C4-2B (cell line): ENCODE results near the gene TAOK1.
A peak's percentile ranks its signal among the peaks of the same experiment; 100 is the strongest.

Experiments used
- H3K27ac ChIP-seq: fragments of 450-650 bp; 2 replicates; pipeline ENCODE4 v1.5.1; 2017
- ZFX ChIP-seq: fragments of 450-650 bp; IDR thresholded peaks from 2 replicates; pipeline ENCODE4 v1.6.1; 2017
- TF ChIP-seq, protein P1 (sequence below): fragments of 450-650 bp; conservative IDR thresholded peaks from 2 replicates; pipeline ENCODE4 v1.5.1; 2017; ENCODE audit warnings: mild to moderate bottlenecking

Gene TAOK1

DNA sequence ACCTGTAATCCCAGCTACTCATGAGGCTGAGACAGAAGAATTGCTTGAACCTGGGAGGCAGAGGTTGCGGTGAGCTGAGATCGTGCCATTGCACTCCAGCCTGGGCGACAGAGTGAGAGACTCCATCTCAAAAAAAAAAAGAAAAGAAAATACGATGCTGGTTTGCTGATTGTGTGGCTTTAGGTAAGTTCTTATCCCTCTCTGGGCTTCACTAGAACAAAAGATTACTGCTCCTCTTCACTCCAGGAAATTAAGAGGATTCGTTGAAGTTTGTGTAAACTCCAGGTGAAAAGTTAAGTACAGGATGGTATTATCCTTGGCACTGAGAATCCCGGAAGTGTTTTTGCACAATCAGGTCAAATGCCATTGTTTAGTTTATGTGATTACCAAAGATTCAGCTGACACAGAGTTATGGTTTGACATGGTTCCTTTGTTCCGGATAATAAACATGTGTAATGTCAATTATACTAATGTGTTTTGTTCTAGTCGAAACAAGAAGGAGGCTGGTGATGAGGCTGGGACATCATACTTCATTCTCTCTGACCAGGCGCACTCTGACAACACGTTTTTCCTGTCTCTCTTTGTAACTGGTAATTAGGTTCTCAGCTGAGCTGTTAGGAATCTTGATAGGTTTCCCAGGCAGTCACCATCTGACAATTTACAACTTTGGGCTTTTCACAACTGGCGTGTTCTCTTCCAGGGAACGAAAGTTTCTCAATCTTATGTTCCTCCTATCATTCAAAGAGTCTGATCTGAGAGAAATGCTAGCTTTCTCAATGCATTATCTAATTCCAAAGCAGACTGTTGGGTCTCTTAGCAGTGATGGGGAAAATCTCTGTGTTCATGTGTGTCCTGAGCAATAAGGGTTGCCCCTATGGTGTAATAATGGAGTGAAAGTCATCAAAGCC lies 10.8 kb upstream of the TAOK1 start:
- TF ChIP-seq, protein P1, sequence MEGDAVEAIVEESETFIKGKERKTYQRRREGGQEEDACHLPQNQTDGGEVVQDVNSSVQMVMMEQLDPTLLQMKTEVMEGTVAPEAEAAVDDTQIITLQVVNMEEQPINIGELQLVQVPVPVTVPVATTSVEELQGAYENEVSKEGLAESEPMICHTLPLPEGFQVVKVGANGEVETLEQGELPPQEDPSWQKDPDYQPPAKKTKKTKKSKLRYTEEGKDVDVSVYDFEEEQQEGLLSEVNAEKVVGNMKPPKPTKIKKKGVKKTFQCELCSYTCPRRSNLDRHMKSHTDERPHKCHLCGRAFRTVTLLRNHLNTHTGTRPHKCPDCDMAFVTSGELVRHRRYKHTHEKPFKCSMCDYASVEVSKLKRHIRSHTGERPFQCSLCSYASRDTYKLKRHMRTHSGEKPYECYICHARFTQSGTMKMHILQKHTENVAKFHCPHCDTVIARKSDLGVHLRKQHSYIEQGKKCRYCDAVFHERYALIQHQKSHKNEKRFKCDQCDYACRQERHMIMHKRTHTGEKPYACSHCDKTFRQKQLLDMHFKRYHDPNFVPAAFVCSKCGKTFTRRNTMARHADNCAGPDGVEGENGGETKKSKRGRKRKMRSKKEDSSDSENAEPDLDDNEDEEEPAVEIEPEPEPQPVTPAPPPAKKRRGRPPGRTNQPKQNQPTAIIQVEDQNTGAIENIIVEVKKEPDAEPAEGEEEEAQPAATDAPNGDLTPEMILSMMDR: no peak
- TF ChIP-seq ZFX: no peak
- H3K27ac ChIP-seq: peak overlapping the region; percentile 86

DNA sequence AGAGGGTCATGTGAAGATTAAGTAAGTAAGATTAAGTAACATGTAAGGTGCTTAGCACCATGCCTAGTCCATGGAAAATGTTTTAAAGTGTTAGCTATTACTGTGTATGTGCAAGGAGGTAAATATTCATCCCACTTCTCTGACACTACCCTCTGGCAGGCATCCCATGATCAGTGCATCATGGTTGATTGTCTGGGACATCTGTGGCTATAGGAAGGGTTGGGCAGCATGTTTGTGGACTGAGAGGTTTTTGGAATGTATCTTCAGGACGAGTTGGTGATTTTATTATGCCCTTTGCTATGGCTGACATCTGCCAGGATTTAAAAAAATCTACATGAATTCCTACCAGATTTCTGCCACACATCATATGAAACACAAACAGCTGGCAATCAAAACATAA lies 6.5 kb upstream of the TAOK1 start:
- no peak overlapping the region for H3K27ac ChIP-seq
- TF ChIP-seq, protein P1: no peak
- TF ChIP-seq ZFX: no peak

DNA sequence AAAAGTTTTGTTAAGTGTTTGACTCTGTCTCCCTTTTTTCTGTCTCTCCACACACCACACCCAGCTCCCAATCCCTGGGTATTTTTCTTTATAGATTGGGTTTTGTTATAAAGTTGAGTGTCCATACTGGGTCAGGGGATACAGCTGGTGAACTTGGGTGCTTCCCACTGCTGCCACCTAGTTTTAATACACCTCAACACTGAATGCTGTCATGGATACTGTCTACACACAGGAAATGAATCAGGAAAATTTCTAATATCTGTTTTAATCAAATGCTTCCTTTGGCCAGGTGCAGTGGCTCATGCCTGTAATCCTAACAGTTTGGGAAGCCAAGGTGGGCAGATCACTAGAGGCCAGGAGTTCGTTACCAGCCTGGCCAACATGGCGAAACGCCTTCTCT lies 5.3 kb upstream of the TAOK1 start:
- H3K27ac ChIP-seq: no peak overlapping the region
- no peak for TF ChIP-seq ZFX
- TF ChIP-seq, protein P1: no peak

DNA sequence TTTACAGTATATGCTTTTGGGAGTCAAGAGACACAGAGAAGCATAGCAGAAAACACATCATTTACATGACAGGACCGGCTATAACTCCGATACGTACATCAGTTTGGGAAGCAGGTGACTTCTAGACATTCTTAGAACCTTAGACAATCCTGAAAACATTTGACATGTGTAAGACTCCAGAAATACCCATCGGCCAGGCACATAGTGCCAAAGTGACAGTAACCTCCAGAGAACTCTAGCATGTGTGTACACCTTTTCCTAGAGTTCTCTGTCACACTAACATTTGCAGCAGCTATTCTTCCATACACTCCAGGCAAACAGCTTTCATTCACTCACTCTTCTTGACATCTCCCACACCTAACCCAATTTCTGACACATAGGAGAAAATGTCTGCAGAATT lies 3.4 kb upstream of the TAOK1 start:
- no peak overlapping the region for H3K27ac ChIP-seq
- TF ChIP-seq ZFX: no peak
- TF ChIP-seq, protein P1: no peak

DNA sequence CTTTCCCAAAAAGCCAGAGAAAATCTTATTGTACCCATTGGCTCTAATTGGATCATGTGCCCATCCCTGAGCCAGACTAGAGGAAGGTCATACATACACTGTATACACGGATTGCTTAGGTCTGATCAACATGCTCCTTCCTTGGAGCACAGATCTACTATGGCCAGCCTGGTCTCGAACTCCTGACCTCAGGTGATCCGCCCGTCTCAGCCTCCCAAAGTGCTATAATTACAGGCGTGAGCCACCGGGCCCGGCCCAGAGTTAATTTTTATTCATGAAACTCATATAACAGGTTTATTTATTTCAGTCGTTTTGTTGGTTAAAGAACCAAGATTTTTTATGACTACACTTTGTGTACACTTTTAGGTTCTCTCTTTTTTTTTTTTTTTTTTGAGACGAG lies 1.2 kb upstream of the TAOK1 start:
- TF ChIP-seq ZFX: no peak
- TF ChIP-seq, protein P1: no peak
- H3K27ac ChIP-seq: no peak overlapping the region

DNA sequence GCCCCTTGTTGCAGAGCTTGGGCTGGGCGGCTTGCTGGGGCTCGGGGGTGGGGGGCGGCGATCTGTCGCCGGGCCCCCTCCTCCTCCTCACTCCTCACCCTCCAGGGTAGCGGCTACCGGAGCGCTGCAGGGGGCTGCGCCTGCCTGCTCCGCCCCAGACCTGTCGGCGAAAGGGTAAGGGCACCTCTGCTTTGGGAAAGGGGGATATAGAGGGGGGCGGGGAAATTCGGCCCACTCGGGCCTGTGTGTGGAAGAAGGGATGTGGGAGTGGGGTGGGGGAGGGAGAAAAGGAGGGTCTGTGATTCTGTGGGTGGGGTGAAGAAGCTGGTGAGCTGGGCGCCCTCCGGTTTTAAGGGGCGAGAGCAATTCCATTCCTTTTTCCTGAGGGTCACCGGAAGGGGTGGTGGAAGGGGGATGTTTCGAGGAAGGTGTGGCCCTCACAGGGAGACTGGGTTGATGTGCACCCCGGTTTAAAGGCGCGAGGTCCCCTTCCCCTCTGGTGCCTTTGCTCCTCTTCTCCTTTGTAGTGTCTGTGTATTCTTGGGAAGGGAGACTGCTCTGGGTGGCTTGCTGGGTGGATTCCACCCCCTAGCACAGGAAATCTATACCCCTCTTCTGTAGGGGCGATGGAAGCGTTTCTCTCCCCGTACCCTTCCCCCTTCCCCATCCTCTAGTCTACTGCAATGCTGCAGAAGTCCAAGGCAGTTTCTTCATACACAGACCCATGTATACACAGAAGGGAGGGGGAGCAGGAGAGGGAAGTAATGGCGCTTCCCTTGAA lies 878 bp downstream of the TAOK1 start:
- TF ChIP-seq ZFX: no peak
- H3K27ac ChIP-seq: peak overlapping the region; percentile 94

DNA sequence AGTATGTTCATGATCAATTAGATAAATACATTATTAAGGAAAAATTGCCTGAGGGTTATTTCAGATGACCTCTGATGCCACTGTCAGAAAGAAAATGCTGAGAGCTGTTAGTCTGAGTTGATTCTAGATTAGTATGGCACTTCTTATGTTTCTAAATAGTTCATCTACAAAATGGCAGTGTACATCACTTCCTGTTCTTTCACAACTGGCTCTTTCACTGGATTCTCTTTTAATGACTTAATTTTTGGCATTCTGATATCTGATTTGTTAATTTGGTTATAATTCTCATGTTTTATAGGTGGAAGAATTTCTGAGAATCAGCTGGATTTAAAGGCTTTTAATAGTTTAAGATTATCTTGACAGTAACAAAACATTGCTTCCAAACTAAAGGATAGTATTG lies 3.3 kb downstream of the TAOK1 start:
- TF ChIP-seq, protein P1: no peak
- TF ChIP-seq ZFX: no peak

More for the DNA sequence above, 3.3 kb downstream of the TAOK1 start:
- no peak overlapping the region for H3K27ac ChIP-seq
